HG03025 (cell line): ENCODE results near the gene SAG.

Source experiments
- ATAC-seq: cut with Tn5 transposase; IDR thresholded peaks from one replicate; pipeline ENCODE4 v1.9.1; 2021; ENCODE audit warnings: mild to moderate bottlenecking, moderate library complexity; ENCODE audit not compliant: unreplicated experiment, low FRiP score

The SAG gene

GRCh38 chr2:233307565-233307964 is at the start of gene SAG:
Gene SAG (plus strand): TSS chr2:233307816. CDS start chr2:233309190, 1,374 bp downstream.
- ATAC-seq, result no peak

- no peak for ATAC-seq
Measured at GRCh38 chr2:233258211-233258610, 49.4 kb upstream of the SAG start.

- no peak for ATAC-seq
Measured at GRCh38 chr2:233259730-233260129, 47.9 kb upstream of the SAG start.

- no peak for ATAC-seq
Measured at GRCh38 chr2:233260661-233261060, 47.0 kb upstream of the SAG start.

- ATAC-seq, result no peak
Measured at GRCh38 chr2:233261819-233262555, 45.6 kb upstream of the SAG start.

GRCh38 chr2:233262562-233262961 is 45.1 kb upstream of the SAG start:
- ATAC-seq, result no peak

GRCh38 chr2:233263045-233263570 is 44.5 kb upstream of the SAG start:
- ATAC-seq, result no peak

- ATAC-seq, result no peak
Measured at GRCh38 chr2:233264667-233265066, 42.9 kb upstream of the SAG start.

- ATAC-seq, result no peak
Measured at GRCh38 chr2:233265899-233266431, 41.7 kb upstream of the SAG start.

- ATAC-seq, result no peak
Measured at GRCh38 chr2:233266481-233266880, 41.1 kb upstream of the SAG start.

GRCh38 chr2:233267516-233268245 is 39.9 kb upstream of the SAG start:
- no peak for ATAC-seq

- no peak for ATAC-seq
Measured at GRCh38 chr2:233270366-233270765, 37.2 kb upstream of the SAG start.

- ATAC-seq, result no peak
Measured at GRCh38 chr2:233270951-233271350, 36.7 kb upstream of the SAG start.

- ATAC-seq, result no peak
Measured at GRCh38 chr2:233271693-233272092, 35.9 kb upstream of the SAG start.

- ATAC-seq, result no peak
Measured at GRCh38 chr2:233273120-233273519, 34.5 kb upstream of the SAG start.

GRCh38 chr2:233275223-233275622 is 32.4 kb upstream of the SAG start:
- ATAC-seq, result no peak

- ATAC-seq, result no peak
Measured at GRCh38 chr2:233278921-233279320, 28.7 kb upstream of the SAG start.

- ATAC-seq, result no peak
Measured at GRCh38 chr2:233280114-233280693, 27.4 kb upstream of the SAG start.

- ATAC-seq, result no peak
Measured at GRCh38 chr2:233281553-233281952, 26.1 kb upstream of the SAG start.

GRCh38 chr2:233281992-233282603 is 25.5 kb upstream of the SAG start:
- ATAC-seq, result no peak

- no peak for ATAC-seq
Measured at GRCh38 chr2:233285921-233286320, 21.7 kb upstream of the SAG start.
